Stimulated activated CD4-positive, alpha-beta T cell treated with anti-CD3 and anti-CD28 coated beads, TNF-alpha, amount 100 ng/mL, for 48 hours (primary cell): ENCODE measurements around the gene CLEC19A.

Experiments used
- DNase-seq, 3 donors: peaks; one replicate each; pipeline ENCODE4 v3.0.0-alpha.2; 2020; ENCODE audit warnings: low read depth in 3 of 3

CLEC19A gene

GRCh38 chr16:19328364-19328763, 42.8 kb downstream of the CLEC19A start:
- no peak for DNase-seq

GRCh38 chr16:19329932-19330331, 44.4 kb downstream of the CLEC19A start:
- no peak for DNase-seq

DNA sequence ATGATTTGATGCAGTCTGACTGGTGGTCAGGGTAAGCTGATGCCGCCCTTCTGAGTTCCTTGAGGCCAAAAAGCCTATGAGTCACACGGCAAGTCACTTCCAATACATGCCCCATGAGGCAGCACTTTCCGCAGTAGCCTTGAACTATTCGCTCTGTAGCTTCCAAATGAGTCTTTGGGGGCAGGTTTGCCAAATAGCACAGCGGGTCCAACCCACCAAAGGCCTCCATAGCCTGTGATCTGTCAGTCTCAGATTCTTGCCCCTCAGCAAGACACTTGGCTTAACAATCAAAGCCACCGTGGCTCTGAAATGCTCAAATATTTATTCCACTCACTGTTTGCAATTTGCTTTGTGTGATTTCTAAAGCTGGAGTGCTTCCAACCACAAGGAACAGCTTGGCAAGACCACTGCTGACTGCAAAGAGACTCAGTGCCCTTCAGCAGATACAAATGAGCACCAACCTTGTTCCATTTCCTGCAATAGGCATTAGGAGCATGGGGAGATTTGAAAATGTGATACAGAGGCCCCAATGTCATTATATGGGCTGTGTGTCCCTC, 45.4 kb downstream of the CLEC19A start:
- DNase-seq: no peak

- no peak for DNase-seq
Measured at GRCh38 chr16:19331794-19332193, 46.3 kb downstream of the CLEC19A start.

DNA sequence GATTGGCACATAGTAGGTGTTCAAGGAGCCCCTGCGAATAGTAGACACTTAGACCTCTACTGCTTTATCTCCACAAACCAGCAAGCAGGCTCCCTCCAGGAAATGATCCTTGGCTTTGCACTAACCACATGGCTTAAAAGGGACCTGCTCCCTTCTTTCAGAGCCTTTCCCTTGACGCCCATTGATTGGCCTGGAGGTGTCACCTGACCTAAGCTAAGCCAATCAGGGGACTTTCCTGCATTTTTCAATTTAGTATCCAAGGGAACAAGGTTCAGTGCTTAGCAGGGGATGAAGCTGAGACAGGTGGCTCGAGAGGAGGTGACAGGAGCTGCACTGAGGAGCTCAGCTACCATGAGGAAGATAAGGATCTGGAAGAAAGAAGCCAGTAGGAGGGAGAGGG, 52.8 kb downstream of the CLEC19A start:
- DNase-seq: no peak

GRCh38 chr16:19344224-19344801, 58.8 kb downstream of the CLEC19A start:
- DNase-seq: no peak

DNA sequence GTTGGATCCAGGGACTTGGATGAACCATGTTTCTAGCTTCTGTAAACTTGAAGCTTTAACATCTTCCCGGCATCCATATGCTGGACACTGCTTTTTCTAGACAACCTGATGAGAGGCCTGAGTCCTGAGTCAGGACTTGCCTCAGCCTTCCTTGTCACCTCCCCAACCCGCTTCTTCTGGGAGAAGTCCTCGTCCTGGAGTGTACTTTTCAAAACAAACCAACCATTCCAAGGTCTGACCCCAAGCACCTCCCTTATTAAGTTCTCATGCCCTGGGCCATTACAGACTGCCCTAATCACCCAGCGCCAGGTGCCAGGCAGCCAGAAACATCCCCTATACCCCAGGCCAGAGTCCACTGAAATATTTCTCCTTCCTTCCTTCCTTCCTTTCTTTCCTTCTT, 59.4 kb downstream of the CLEC19A start:
- no peak for DNase-seq

- no peak for DNase-seq
Measured at GRCh38 chr16:19346335-19346922, 60.9 kb downstream of the CLEC19A start.

DNA sequence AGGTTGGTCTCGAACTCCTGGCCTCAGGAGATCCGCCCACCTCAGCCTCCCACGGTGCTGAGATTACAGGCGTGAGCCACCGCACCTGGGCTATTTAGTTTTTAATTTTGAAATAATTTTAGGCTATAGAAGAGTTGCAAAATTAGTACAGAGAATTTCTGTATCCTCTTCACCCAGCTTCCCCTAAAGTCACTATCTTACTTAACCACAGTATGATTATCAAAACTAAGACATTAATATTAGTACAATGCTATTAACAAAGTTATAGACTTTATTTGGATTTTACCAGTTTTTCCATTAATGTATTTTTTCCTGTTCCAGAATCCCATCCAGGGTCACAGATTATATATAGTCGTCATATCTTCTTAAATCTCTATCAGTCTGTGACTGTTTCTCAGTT, 62.6 kb downstream of the CLEC19A start:
- no peak for DNase-seq

- DNase-seq: no peak
Measured at GRCh38 chr16:19348578-19349315, 63.2 kb downstream of the CLEC19A start.

DNA sequence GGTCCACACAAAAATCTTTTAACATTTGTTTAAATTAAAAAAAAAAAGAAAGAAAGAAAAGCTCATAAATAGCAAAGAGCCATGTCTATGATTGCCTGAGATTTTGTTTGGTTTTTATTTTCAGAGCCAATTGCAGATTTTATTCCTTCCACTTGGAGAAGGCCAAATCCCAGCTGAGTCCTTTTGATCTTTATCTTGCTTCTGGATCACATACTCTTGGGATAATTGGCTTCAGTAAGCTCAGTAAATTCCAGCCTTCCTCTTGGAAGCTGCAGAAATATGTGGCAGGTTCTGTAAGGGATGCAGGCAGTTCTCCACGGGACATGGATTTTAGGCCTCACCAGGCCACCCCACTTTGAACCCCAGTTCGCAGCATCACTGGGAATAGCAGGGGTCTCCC, 68.8 kb downstream of the CLEC19A start:
- no peak for DNase-seq

- DNase-seq: no peak
Measured at GRCh38 chr16:19356024-19356952, 70.8 kb downstream of the CLEC19A start.

DNA sequence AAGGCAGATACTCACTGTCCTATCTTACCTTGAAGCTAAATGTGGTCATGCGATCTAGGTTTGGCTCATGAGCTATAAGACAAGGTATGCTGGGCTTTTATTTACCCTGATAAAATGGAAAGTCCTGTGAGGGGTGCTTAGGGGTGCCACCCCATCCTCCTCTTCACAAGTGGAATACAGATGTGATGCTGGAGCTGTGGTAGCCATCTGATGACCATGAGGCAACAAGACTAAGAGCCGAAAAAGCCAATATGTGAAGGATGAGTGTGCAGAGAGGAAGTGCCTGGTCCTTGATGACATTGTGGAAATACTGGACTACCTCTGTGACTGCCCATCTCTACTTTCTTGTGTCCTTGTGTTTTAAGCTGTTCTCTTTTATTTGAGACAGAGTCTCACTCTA, 74.0 kb downstream of the CLEC19A start:
- DNase-seq: no peak
